GM21528 (cell line): ENCODE measurements around the gene ZMIZ1.

Source experiments
- ATAC-seq: cut with Tn5 transposase; IDR thresholded peaks from one replicate; pipeline ENCODE4 v1.9.1; 2021; ENCODE audit warnings: mild to moderate bottlenecking, moderate library complexity; ENCODE audit not compliant: unreplicated experiment, low FRiP score

ZMIZ1 gene

GRCh38 chr10:79310200-79310865 is 241.6 kb downstream of the ZMIZ1 start:
- no peak for ATAC-seq

GRCh38 chr10:79310911-79311573 is 242.3 kb downstream of the ZMIZ1 start:
- ATAC-seq = no peak

DNA sequence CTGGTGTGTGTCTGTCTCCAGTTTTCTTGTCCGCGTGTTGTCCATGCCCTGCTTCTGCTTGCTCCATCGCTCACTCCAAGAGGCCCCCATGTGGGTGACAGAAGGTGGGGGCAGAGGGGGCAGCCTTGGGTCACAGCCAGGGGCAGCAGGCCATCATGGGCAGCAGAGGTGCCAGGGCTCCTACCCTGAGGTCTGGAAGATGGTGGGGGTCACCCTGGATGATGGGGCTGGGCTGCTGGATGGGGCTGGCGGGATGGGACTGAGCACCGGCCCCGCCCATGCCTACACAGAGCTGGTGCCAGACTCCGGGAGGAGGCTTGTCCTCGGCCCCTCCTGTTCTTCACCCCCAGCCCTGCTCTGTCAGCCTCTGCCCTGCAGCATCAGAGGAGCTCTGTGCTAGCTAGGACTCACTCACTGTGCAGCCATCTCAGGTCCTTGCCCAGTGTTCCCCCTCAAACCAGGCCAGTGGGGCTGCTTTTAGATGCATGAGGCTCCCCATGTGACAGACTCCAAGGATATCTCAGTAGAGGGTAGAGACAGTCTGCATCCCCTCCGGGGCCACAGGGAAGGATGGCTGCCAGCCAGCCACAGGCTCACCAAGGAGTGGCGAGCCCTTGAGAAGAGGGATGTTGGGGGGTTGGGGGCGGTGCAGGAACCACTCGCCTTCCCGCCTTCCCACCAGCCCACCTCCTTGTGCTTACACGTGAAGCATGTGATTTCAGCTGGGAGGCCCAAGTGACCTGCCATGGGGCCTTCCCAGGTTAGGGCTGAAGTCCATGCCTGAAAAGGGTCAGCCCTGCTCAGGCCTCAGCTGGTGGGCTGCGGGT is 243.0 kb downstream of the ZMIZ1 start:
- no peak for ATAC-seq

GRCh38 chr10:79312601-79313187 is 243.9 kb downstream of the ZMIZ1 start:
- ATAC-seq = no peak

- ATAC-seq = no peak
These were observed 244.6 kb downstream of the ZMIZ1 start for GRCh38 chr10:79313320-79313719.

GRCh38 chr10:79313911-79314439 is 245.2 kb downstream of the ZMIZ1 start:
- ATAC-seq = no peak

- no peak for ATAC-seq
These were observed 246.2 kb downstream of the ZMIZ1 start for GRCh38 chr10:79314761-79315601.

DNA sequence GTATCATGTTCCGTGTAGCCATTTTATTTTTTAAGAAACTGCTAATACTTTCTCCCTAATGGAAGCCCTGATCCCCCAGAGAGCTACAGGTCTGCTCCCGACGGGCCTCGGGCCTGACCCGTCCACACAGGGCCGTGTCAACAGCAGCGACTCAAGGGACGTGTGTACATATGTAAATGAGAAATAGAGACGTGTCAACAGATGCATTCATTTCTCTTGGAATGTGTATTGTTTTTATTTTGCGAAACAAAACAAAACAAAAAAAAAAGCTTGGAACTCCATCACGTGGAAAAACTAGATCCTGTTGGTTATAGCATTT is 246.8 kb downstream of the ZMIZ1 start:
- no peak for ATAC-seq

GRCh38 chr10:79316671-79317431 is 248.1 kb downstream of the ZMIZ1 start:
- ATAC-seq = peak; percentile 58

GRCh38 chr10:79318369-79318768 is 249.6 kb downstream of the ZMIZ1 start:
- no peak for ATAC-seq

GRCh38 chr10:79319115-79319771 is 250.5 kb downstream of the ZMIZ1 start:
- ATAC-seq = no peak

- no peak for ATAC-seq
These were observed 251.6 kb downstream of the ZMIZ1 start for GRCh38 chr10:79320316-79320715.

GRCh38 chr10:79320820-79321493 is 252.2 kb downstream of the ZMIZ1 start:
- no peak for ATAC-seq

DNA sequence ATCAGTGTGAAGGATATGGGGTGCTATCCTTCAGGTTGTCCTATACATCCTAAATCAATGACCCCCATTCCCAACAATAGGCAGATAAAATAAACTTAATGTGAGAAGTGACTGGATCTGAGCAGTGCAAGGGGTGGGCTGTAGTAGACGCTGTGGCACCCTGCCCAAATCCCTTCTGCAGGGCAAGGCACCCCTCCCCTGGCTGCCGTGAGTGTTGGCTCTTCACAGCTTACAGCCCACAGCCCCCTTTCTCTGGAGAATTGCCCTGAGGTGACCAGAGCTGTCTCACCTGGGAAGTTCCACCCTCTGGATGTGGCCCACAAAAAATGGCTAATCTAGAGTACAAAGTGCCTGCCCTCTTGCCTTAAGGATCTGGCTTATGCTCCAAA is 252.7 kb downstream of the ZMIZ1 start:
- ATAC-seq = no peak

GRCh38 chr10:79321951-79322350 is 253.2 kb downstream of the ZMIZ1 start:
- no peak for ATAC-seq

- ATAC-seq = peak; percentile 43
These were observed 254.1 kb downstream of the ZMIZ1 start for GRCh38 chr10:79322616-79323543.

DNA sequence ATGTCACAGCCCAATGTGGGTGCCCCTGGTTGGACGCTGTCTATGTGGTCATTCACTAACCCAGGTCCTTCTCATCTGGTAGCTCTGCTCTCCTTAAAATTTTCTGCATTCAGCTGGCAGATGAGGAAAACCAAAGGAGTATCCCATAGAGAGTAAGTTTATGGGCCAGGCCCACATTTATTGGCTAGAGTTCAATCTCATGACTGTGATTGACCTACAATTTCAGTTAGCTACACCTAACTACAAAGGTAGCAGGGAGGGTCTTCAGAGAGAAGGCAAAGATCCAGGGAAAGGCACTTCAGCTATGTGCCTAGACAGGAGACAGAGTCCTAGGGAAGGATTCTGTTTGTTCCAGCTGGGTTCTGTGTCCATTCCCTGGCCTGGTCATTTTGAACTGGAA is 254.8 kb downstream of the ZMIZ1 start:
- no peak for ATAC-seq
